HFFc6 (cell line): Measurements from ENCODE around the gene ACADSB. TPM values are rescaled to one million over a fixed set of nuclear protein-coding genes. Genes with fewer than 3 reads are reported as not detected.

Experiments
- DNase-seq: peaks from one replicate; pipeline ENCODE4 v3.0.0-alpha.2; 2018
- H3K27ac Mint-ChIP-seq: 2 replicates; pipeline ENCODE4 v1.8.0; 2020; ENCODE audit warnings: mild to moderate bottlenecking, mixed read lengths
- H3K27me3 Mint-ChIP-seq: 2 replicates; pipeline ENCODE4 v1.8.0; 2021; ENCODE audit warnings: mild to moderate bottlenecking, moderate library complexity, mixed read lengths; ENCODE audit not compliant: insufficient read depth
- H3K36me3 Mint-ChIP-seq: 2 replicates; pipeline ENCODE4 v1.8.0; 2021; ENCODE audit warnings: low read depth, mixed read lengths
- H3K4me1 Mint-ChIP-seq: 2 replicates; pipeline ENCODE4 v1.8.0; 2020; ENCODE audit warnings: low read depth, mixed read lengths
- H3K4me3 Mint-ChIP-seq: 2 replicates; pipeline ENCODE4 v1.8.0; 2020; ENCODE audit warnings: mild to moderate bottlenecking, moderate library complexity, mixed read lengths
- H3K9me3 Mint-ChIP-seq: 2 replicates; pipeline ENCODE4 v1.8.0; 2020; ENCODE audit warnings: mild to moderate bottlenecking, mixed read lengths
- CTCF ChIP-seq: fragments of 200-600 bp; sonication (generic); IDR thresholded peaks from 2 replicates; pipeline ENCODE4 v1.5.0; 2021; ENCODE audit warnings: antibody characterized with exemption, mild to moderate bottlenecking
- total RNA-seq, 6 experiments: library from RNA; stranded (reverse); fragmentation: NEBNext Ultra II Directional; extraction: Animal tissue kit (Norgen Biotek cat#: 25700); gene quantifications; 2 replicates in 1 of 6; 3 replicates in 5 of 6; pipeline ENCODE4 v1.2.3, GENCODE V29; 2021

Gene ACADSB
- total RNA-seq, 6 experiments from 2014 or later, result 17.7 to 25.2 (median 23.2) TPM

GRCh38 chr10:123001370-123001769 lies 7.4 kb upstream of the ACADSB start:
- no peaks in the 10 kb centered on the region; the same call in 1 of the 2 replicates for H3K36me3 Mint-ChIP-seq
- no peak for TF ChIP-seq CTCF
- peaks cover 9% of the 10 kb centered on the region for H3K4me1 Mint-ChIP-seq
- no peaks in the 10 kb centered on the region for H3K27me3 Mint-ChIP-seq
- no peak overlapping the region for H3K27ac Mint-ChIP-seq
- H3K4me3 Mint-ChIP-seq, result no peak overlapping the region
- DNase-seq, result no peak
- no peaks in the 10 kb centered on the region for H3K9me3 Mint-ChIP-seq

- no peak for DNase-seq
- peaks cover 28% of the 10 kb centered on the region for H3K4me1 Mint-ChIP-seq
- H3K4me3 Mint-ChIP-seq, result no peak overlapping the region
- no peaks in the 10 kb centered on the region; the same call in 1 of the 2 replicates for H3K27me3 Mint-ChIP-seq
- H3K36me3 Mint-ChIP-seq, result no peaks in the 10 kb centered on the region
- no peaks in the 10 kb centered on the region for H3K9me3 Mint-ChIP-seq
- TF ChIP-seq CTCF, result no peak
- no peak overlapping the region for H3K27ac Mint-ChIP-seq
Observed at GRCh38 chr10:123004298-123004697, 4.5 kb upstream of the ACADSB start.

- Mint-ChIP-seq H3K27me3 (no peaks in the 10 kb centered on the region; the same call in 1 of the 2 replicates), H3K4me1 (peaks cover 39% of the 10 kb centered on the region), H3K27ac (peak overlapping the region; percentile 98), H3K9me3 (no peaks in the 10 kb centered on the region), H3K4me3 (peak overlapping the region; percentile 99), H3K36me3 (peaks cover 5% of the 10 kb centered on the region)
- TF ChIP-seq CTCF, result no peak
- peak; percentile 45 for DNase-seq
Observed at GRCh38 chr10:123007558-123008354, 1.1 kb upstream of the ACADSB start.

GRCh38 chr10:123009105-123009820 lies 457 bp downstream of the ACADSB start:
- Mint-ChIP-seq H3K4me3 (peak overlapping the region; percentile 99), H3K4me1 (peaks cover 45% of the 10 kb centered on the region), H3K36me3 (peaks cover 8% of the 10 kb centered on the region), H3K27ac (peak overlapping the region; percentile 98), H3K9me3 (no peaks in the 10 kb centered on the region), H3K27me3 (no peaks in the 10 kb centered on the region; the same call in 1 of the 2 replicates)
- TF ChIP-seq CTCF, result no peak
- DNase-seq, result no peak

- Mint-ChIP-seq H3K9me3 (no peaks in the 10 kb centered on the region), H3K36me3 (peaks cover 8% of the 10 kb centered on the region), H3K4me1 (peaks cover 30% of the 10 kb centered on the region), H3K27ac (no peak overlapping the region), H3K4me3 (no peak overlapping the region), H3K27me3 (no peaks in the 10 kb centered on the region; the same call in none of the 2 replicates)
- no peak for DNase-seq
- TF ChIP-seq CTCF, result no peak
Observed at GRCh38 chr10:123011987-123012386, 3.2 kb downstream of the ACADSB start.
